Measurements from ENCODE around the gene RELA. TPM values are rescaled to one million over a fixed set of nuclear protein-coding genes. Genes with fewer than 3 reads are reported as not detected.

RELA gene
- total and polyA plus RNA-seq, 2 donors (not counting 3 experiments of a cell fraction or from before 2014, with no cell fraction given): 78.7 to 105 TPM

DNA sequence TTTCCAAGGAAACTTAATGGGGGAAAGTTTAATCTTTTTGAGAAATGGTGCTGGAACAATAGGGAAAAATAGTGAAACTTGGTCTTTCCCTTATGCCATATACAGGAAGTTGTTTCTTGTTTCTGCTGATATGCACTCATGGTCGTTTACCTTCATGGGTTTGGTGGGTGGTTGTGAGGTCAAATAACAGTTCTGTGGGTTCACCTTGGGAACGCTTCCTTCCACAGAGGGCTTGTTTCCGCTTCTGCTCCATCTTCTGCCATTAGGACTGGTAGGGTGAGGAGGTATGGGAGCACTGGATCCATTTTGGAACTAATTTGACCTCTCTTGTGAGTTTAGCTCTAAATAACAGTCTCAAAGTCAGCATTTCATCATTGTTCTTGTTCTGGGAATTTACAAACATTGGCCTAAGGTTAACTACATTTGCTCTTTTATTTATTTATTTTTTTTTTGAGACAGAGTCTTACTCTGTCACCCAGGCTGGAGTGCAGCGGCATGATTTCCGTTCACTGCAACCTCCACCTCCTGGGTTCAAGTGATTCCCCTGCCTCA, 17.6 kb upstream of the RELA start:
- H4K20me1 ChIP-seq (replicated peaks; ENCODE audit: control insufficient read depth, extremely low read depth, insufficient read depth, low read length): no peaks in the 10 kb centered on the region
- FAIRE-seq (no peak), DNase-seq (ENCODE audit: low read depth, low spot score) (no peak)
- no peak for TF ChIP-seq FOS (IDR thresholded peaks at IDR 0.05; ENCODE audit: borderline replicate concordance, insufficient read depth, low read length)
- TF ChIP-seq GATA2 (IDR thresholded peaks at IDR 0.05; ENCODE audit: insufficient read depth, insufficient read length, low read depth, low read length): no peak
- TF ChIP-seq, protein P1, sequence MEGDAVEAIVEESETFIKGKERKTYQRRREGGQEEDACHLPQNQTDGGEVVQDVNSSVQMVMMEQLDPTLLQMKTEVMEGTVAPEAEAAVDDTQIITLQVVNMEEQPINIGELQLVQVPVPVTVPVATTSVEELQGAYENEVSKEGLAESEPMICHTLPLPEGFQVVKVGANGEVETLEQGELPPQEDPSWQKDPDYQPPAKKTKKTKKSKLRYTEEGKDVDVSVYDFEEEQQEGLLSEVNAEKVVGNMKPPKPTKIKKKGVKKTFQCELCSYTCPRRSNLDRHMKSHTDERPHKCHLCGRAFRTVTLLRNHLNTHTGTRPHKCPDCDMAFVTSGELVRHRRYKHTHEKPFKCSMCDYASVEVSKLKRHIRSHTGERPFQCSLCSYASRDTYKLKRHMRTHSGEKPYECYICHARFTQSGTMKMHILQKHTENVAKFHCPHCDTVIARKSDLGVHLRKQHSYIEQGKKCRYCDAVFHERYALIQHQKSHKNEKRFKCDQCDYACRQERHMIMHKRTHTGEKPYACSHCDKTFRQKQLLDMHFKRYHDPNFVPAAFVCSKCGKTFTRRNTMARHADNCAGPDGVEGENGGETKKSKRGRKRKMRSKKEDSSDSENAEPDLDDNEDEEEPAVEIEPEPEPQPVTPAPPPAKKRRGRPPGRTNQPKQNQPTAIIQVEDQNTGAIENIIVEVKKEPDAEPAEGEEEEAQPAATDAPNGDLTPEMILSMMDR (IDR thresholded peaks at IDR 0.05; ENCODE audit: extremely low read depth in 1 of 2, insufficient read depth in 1 of 2, low read depth in 1 of 2, low read length in 2 of 2): no peak
- no peak for TF ChIP-seq JUN (IDR thresholded peaks at IDR 0.05; ENCODE audit: borderline replicate concordance, insufficient read depth, insufficient read length, low read depth)
- no peak for TF ChIP-seq POLR2A (IDR thresholded peaks at IDR 0.05; ENCODE audit: low read depth, low read length)
- TF ChIP-seq EZH2 (IDR thresholded peaks at IDR 0.05; ENCODE audit: borderline replicate concordance, low read depth, low read length, severe bottlenecking): no peak
- no peak for TF ChIP-seq MYC (IDR thresholded peaks at IDR 0.05; ENCODE audit: low read depth, low read length)
- TF ChIP-seq POLR2AphosphoS5 (IDR thresholded peaks at IDR 0.05; ENCODE audit: insufficient read depth, low read depth, low read length): no peak
- TF ChIP-seq, protein P2, sequence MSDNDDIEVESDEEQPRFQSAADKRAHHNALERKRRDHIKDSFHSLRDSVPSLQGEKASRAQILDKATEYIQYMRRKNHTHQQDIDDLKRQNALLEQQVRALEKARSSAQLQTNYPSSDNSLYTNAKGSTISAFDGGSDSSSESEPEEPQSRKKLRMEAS (IDR thresholded peaks at IDR 0.05; ENCODE audit: insufficient read depth, insufficient read length): no peak
- peaks cover 11% of the 10 kb centered on the region in 2 experiments for H3K27me3 ChIP-seq (ENCODE audit: control insufficient read depth in 2 of 2, insufficient read depth in 2 of 2, low read length in 2 of 2)
- POLR2A ChIA-PET: no interaction called here
- intact Hi-C loops (cut with micrococcal nuclease): no loop called here
- no peak overlapping the region for H3K4me2 ChIP-seq (ENCODE audit: insufficient read depth, low read length)
- no peaks in the 10 kb centered on the region for H3K36me3 ChIP-seq (ENCODE audit: control insufficient read depth in 2 of 2, extremely low read depth in 1 of 2, insufficient read depth in 2 of 2, low read length in 2 of 2)
- H3K27ac ChIP-seq (ENCODE audit: insufficient read depth, low read depth, low read length): no peak overlapping the region
- H3K9ac ChIP-seq (replicated peaks; ENCODE audit: extremely low read depth, insufficient read depth, low read length): no peak overlapping the region
- H3K4me1 ChIP-seq (ENCODE audit: control insufficient read depth, extremely low read depth, insufficient read depth, low read length): no peaks in the 10 kb centered on the region
- no peak overlapping the region for H3K4me3 ChIP-seq (replicated peaks in 1 of 3; ENCODE audit: insufficient read depth in 1 of 3, low read depth in 1 of 3, low read length in 3 of 3)
- no peaks in the 10 kb centered on the region for H3K9me1 ChIP-seq (replicated peaks; ENCODE audit: control insufficient read depth, extremely low read depth, insufficient read depth, low read length)
- CTCF ChIA-PET: interaction anchor here (0.9 to 3.4 kb wide), 2 partner anchors 14 to 26 kb away, joined by 3 to 10 read pairs; no protein-coding TSS in a partner anchor
- no TSS peak for BruUV-seq (replicated peaks)
- no peaks in the 10 kb centered on the region for H3K9me3 ChIP-seq (replicated peaks; ENCODE audit: control insufficient read depth, insufficient read depth, low read length)
- H2AFZ ChIP-seq (ENCODE audit: low read depth, low read length): no peak overlapping the region
- no peaks in the 10 kb centered on the region for H3K79me2 ChIP-seq (ENCODE audit: control insufficient read depth, insufficient read depth, low read length)
- dilution Hi-C loops (cut with MboI; ENCODE audit: extremely low pct_ligation_motif_present, low sequenced_read_pairs): no loop called here

Data from endothelial cell of umbilical vein (primary cell).